Tongue (tissue), 2 donors: ENCODE measurements around the gene AP4E1. TPM values are rescaled to one million over a fixed set of nuclear protein-coding genes. Genes with fewer than 3 reads are reported as not detected.
"Not testable (repeated sequence)": the region's sequence is repeated elsewhere in the genome, so short reads cannot be mapped to it uniquely, and the experiment has no call there.

Experiments
- DNase-seq: peaks from one replicate; pipeline ENCODE4 v3.0.0-alpha.2; 2015
- total RNA-seq: library from RNA; depleted of rRNA; stranded (reverse); fragments of >200 nt; gene quantifications from one replicate; pipeline ENCODE4 v1.2.3, GENCODE V29; 2014

Gene AP4E1
- total RNA-seq, 1 donor from 2014 or later: 14.2 TPM

- DNase-seq: not testable (repeated sequence)
These were observed 42.3 kb downstream of the AP4E1 start for GRCh38 chr15:50950745-50951144.

DNA sequence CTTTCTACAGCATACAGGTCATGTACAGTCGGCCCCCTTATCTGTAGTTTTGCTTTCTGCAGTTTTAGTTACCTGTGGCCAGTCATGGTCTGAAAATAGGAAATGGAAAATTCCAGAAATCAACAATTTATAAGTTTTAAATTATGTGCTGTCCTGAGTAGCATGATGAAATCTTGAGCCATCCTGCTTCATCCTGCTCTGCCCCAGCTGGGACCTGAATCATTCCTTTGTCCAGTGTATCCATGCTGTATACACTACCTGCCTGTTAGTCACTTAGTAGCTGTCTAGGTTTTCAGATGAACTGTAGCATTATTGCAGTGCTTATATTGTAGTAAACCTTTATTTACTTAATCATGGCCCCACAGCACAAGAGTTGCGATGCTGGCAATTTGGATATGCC lies 44.8 kb downstream of the AP4E1 start:
- DNase-seq: no peak

GRCh38 chr15:50954837-50955236 lies 46.4 kb downstream of the AP4E1 start:
- not testable (repeated sequence) for DNase-seq

GRCh38 chr15:50959717-50960116 lies 51.2 kb downstream of the AP4E1 start:
- DNase-seq: no peak

DNA sequence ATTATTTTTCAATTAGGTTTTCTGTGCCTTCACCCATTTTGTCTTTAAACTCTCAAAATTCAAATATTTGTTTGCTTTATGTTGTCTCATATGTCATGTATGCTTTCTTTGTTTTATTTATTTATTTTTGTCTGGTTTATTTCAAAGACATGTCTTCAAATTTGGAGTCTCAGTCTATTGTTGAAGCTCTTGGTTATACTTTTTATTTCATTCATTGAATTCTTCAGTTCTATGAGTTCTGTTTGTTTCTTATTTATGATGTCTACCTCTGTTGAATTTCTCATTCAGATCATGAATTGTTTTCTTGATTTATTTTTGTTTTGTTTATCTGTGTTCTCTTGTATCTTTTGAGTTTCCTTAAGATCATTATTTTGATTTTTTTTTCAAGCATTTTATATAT lies 55.6 kb downstream of the AP4E1 start:
- DNase-seq: no peak

DNA sequence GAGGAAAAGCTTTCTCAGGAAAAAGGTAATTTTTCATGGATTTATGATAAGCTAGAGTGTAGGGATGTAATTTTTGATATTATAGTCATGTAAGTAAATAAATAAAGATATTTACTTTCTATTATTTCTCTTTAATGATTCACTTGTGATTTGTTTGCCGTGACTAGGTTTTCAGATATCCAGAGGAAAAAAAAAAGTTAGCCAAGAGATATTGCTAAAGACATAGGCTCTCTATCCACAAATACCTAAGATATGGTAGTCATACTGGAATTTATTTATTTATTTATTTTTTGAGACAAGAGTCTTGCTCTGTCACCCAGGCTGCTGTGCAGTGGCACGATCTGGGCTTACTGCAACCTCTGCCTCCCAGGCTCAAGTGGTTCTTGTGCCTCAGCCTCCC lies 59.9 kb downstream of the AP4E1 start:
- DNase-seq: no peak

- no peak for DNase-seq
These were observed 62.0 kb downstream of the AP4E1 start for GRCh38 chr15:50970524-50970923.

DNA sequence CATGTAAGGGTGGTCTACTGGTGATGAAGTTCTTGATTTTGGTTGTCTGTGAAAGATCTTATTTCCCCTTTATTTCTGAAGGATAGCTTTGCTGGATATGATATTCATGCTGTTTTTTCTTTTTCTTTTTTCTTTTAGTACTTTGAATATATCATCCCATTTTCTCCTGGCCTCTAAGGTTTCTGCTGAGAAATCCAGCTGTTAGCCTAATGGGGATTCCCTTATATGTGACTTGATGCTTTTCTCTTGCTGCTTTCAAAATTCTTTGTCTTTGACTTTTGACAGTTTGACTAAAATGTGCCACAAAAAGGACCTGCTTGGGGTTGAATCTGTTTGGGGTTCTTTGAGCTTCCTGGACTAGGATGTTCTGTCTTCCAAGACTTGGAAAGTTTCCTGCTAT lies 62.6 kb downstream of the AP4E1 start:
- no peak for DNase-seq

GRCh38 chr15:50971542-50971941 lies 63.1 kb downstream of the AP4E1 start:
- no peak for DNase-seq

GRCh38 chr15:50973605-50974004 lies 65.1 kb downstream of the AP4E1 start:
- no peak for DNase-seq

GRCh38 chr15:50977162-50977561 lies 68.7 kb downstream of the AP4E1 start:
- DNase-seq: peak; percentile 50

DNA sequence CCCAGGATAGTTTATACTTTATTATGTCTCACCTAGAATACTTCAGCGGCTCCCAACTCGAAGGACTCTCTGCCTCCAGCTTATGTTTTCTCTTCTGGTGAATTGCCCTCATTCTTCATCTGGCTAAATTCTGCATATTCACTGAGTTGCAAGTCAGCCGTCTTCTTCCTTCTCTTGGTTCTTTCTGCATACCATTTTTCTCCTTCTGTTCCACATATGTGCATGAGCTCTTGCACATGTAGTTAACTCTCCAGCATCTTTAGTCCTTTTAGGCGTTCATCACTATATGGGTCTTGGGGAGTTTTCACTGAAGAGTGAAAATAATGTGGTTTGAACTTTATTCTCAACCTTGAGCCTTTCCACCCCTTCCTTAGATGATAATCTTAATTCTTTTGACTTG lies 70.1 kb downstream of the AP4E1 start:
- no peak for DNase-seq

DNA sequence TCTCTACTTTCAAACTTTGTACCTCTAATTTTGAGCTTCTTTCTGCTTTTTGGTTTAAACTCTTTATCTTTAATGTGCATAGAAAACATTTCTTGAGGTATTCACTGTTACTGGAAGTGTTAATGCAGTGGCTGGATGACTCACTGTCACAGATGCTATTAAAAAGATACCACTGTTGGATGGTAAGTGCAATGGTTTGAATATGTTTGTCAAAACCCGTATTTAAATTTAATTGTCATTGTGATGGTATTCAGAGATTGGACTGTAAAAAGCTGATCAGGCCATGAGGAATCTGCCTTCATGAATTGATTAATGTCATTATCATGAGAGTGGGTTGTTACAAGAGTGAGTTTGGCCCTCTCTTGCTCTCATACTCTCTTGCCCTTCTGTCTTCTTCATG lies 70.6 kb downstream of the AP4E1 start:
- no peak for DNase-seq

GRCh38 chr15:50993598-50993997 lies 85.1 kb downstream of the AP4E1 start:
- no peak for DNase-seq

DNA sequence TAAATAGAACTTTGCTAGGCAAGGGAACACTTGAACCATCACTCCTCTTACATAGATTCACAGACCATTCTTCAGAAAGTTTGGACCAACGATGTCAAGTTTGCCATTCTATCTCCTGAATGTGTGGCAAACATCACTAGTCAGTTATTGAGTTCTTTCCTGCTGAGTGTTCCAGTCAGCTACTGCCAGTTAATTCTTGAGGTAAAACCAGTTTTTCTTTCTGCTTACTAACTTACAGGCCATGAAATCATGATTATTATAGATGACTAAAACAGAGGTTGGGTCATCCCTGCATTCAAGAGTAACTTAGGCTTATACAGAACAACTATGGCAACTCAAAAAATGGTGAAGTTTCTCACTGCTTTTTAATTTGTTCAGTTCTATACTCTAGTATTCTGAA lies 88.2 kb downstream of the AP4E1 start:
- no peak for DNase-seq

- DNase-seq: no peak
These were observed 89.0 kb downstream of the AP4E1 start for GRCh38 chr15:50997371-50998051.

GRCh38 chr15:51004103-51004551 lies 95.6 kb downstream of the AP4E1 start:
- peak; percentile 2 for DNase-seq

DNA sequence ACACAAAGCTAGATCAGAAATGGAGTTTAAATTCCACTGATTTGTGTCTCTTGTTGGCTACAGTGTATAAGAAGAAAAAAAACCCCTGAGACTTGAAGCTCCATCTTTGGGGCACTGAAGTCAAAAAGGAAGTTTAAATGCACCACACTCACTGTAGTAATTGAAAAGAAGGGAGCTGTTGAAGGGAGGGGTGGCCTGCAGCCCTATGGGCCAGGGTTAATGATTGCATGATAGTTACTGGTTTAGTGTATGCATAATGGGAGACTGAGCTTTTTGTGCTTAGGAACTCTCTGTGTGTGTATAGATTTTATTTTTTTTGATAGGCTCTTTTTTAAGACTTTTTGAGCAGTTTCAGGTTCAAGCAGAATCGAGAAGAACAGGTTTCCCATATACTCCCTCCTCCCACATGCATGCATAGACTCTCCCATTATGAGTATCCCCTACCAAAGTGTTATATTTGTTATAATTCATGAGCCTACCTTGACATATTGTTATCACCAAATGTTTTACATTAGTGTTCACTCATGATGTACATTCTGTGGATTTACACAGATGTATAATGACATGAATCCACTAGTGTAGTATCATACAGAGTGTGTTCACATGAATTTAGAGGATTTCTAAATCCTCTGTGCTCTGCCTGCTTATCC lies 98.0 kb downstream of the AP4E1 start:
- DNase-seq: no peak

- no peak for DNase-seq
These were observed 98.7 kb downstream of the AP4E1 start for GRCh38 chr15:51007131-51007666.

DNA sequence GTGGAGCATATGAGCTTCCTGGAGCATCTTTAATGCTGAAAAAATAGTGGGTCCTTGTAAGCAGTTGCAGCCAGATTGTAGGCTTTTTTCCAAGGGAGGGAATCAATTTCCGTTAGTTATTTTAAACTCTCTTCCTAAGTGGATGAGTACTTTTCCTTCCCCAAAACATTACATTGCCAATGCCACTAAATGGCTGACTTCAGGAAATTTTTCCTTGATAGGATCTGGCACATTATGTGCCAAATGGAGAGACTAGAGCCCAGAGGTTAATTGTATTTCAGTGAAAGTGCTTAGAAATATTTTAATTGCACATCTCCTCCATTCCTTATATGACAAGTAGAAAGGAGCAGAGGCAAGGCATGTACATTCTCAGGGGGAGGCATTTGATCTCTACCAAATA lies 102.7 kb downstream of the AP4E1 start:
- DNase-seq: no peak

- no peak for DNase-seq
These were observed 108.1 kb downstream of the AP4E1 start for GRCh38 chr15:51016615-51017014.

DNA sequence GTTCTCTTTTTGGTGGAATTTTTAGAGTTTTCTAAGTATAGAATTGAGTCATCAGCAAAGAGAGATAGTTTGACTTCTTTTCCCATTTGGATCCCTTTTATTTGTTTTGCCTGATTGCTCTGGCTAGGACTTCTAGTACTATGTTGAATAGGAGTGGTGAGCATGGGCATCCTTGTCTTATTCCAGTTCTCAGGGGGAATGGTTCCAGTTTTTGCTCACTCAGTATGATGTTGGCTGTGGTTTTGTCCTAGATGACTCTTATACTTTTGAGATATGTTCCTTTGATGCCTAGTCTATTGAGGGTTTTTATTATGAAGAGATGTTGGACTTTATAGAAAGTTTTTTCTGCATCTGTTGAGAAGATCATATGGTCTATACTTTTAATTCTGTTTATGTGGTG lies 113.7 kb downstream of the AP4E1 start:
- DNase-seq: no peak

GRCh38 chr15:51023499-51023898 lies 115.0 kb downstream of the AP4E1 start:
- no peak for DNase-seq
